GM23338 (cell line): ENCODE measurements around the gene DNAJB6. TPM values are rescaled to one million over a fixed set of nuclear protein-coding genes. Genes with fewer than 3 reads are reported as not detected.

Experiments used
- ATAC-seq: fragments of 200-7000 bp; cut with Tn5 transposase; 3 replicates; pipeline ENCODE4 v1.9.1; 2020
- DNase-seq: peaks from one replicate; pipeline ENCODE4 v3.0.0-alpha.2; 2015; ENCODE audit warnings: low spot score
- H2AFZ ChIP-seq: fragments of 200-600 bp; sonication (generic); 2 replicates; pipeline ENCODE4 v1.8.0; 2016; ENCODE audit warnings: antibody characterized with exemption, mild to moderate bottlenecking, moderate library complexity
- H3F3A ChIP-seq: fragments of 200-600 bp; sonication (generic); replicated peaks from 2 replicates; pipeline ENCODE4 v1.8.0; 2017; ENCODE audit warnings: antibody characterized with exemption, mixed run types, low read depth
- H3K27ac ChIP-seq: fragments of 200-600 bp; sonication (generic); 2 replicates; pipeline ENCODE4 v1.6.1; 2016; ENCODE audit warnings: low read depth
- H3K27me3 ChIP-seq: fragments of 200-600 bp; sonication (generic); 2 replicates; pipeline ENCODE4 v1.8.0; 2016; ENCODE audit warnings: mild to moderate bottlenecking, mixed run types, moderate library complexity; ENCODE audit not compliant: insufficient read depth
- H3K36me3 ChIP-seq: fragments of 200-600 bp; sonication (generic); 2 replicates; pipeline ENCODE4 v1.8.0; 2016; ENCODE audit warnings: mild to moderate bottlenecking; ENCODE audit not compliant: insufficient read depth
- H3K4me1 ChIP-seq: fragments of 200-600 bp; sonication (generic); 2 replicates; pipeline ENCODE4 v1.8.0; 2016; ENCODE audit warnings: mild to moderate bottlenecking, moderate library complexity; ENCODE audit not compliant: insufficient read depth
- H3K4me2 ChIP-seq: fragments of 200-600 bp; sonication (generic); 2 replicates; pipeline ENCODE4 v1.7.1; 2017; ENCODE audit warnings: mixed run types
- H3K4me3 ChIP-seq: fragments of 200-600 bp; sonication (generic); 2 replicates; pipeline ENCODE4 v1.6.1; 2016; ENCODE audit warnings: mixed run types
- H3K79me2 ChIP-seq: fragments of 200-600 bp; sonication (generic); replicated peaks from 2 replicates; pipeline ENCODE4 v1.8.0; 2017; ENCODE audit warnings: mild to moderate bottlenecking; ENCODE audit not compliant: insufficient read depth
- H3K9me2 ChIP-seq: fragments of 200-600 bp; sonication (generic); 2 replicates; pipeline ENCODE4 v1.8.0; 2017; ENCODE audit not compliant: insufficient read depth
- H4K20me1 ChIP-seq: fragments of 200-600 bp; sonication (generic); replicated peaks from 2 replicates; pipeline ENCODE4 v1.8.0; 2017; ENCODE audit warnings: mild to moderate bottlenecking; ENCODE audit not compliant: insufficient read depth
- H3K27ac Mint-ChIP-seq: 2 replicates; pipeline ENCODE4 v1.8.0; 2020; ENCODE audit warnings: inconsistent platforms, mild to moderate bottlenecking, moderate library complexity, mixed read lengths
- H3K27me3 Mint-ChIP-seq: 3 replicates; pipeline ENCODE4 v1.8.0; 2022; ENCODE audit warnings: low read depth, mild to moderate bottlenecking, moderate library complexity, mixed read lengths, inconsistent platforms; ENCODE audit not compliant: insufficient read depth, poor library complexity
- H3K36me3 Mint-ChIP-seq: 3 replicates; pipeline ENCODE4 v1.8.0; 2021; ENCODE audit warnings: low read depth, mild to moderate bottlenecking, inconsistent platforms, moderate library complexity, mixed read lengths
- H3K4me1 Mint-ChIP-seq: 3 replicates; pipeline ENCODE4 v1.8.0; 2020; ENCODE audit warnings: mild to moderate bottlenecking, inconsistent platforms, mixed read lengths
- H3K4me3 Mint-ChIP-seq: 3 replicates; pipeline ENCODE4 v1.8.0; 2021; ENCODE audit warnings: moderate library complexity, mild to moderate bottlenecking, inconsistent platforms, mixed read lengths
- H3K9me3 Mint-ChIP-seq: 3 replicates; pipeline ENCODE4 v1.8.0; 2020; ENCODE audit warnings: moderate library complexity, mild to moderate bottlenecking, inconsistent platforms, mixed read lengths
- CREB1 ChIP-seq: fragments of 250-450 bp; sonication (Bioruptor Pico); IDR thresholded peaks from 2 replicates; pipeline ENCODE4 v1.5.0; 2020; ENCODE audit warnings: low read depth, mild to moderate bottlenecking, moderate library complexity
- EZH2phosphoT487 ChIP-seq: fragments of 200-600 bp; sonication (generic); IDR thresholded peaks from one replicate; pipeline ENCODE4 v1.8.1; 2018; ENCODE audit warnings: antibody characterized with exemption; ENCODE audit not compliant: unreplicated experiment
- POLR2AphosphoS5 ChIP-seq: IDR thresholded peaks from 2 replicates; pipeline ENCODE4 v1.6.1; 2016; ENCODE audit warnings: antibody characterized with exemption, low read depth
- polyA plus RNA-seq: library from polyadenylated mRNA; unstranded; fragments of >200 nt; fragmentation: Nextera tagmentation; extraction: Ambion mirVana; gene quantifications from 2 replicates; pipeline ENCODE4 v1.2.1, GENCODE V29; 2016
- total RNA-seq: library from RNA; depleted of rRNA; stranded (reverse); fragments of >200 nt; shearing (Covaris generic); gene quantifications from 2 replicates; pipeline ENCODE4 v1.2.3, GENCODE V29; 2014; rRNA removed
- TF ChIP-seq, protein P1 (sequence below): IDR thresholded peaks from 2 replicates; pipeline ENCODE4 v1.6.1; 2016; ENCODE audit warnings: antibody characterized with exemption

DNAJB6 gene
- total and polyA plus RNA-seq, 2 experiments from 2014 or later: 308 to 322 TPM

DNA sequence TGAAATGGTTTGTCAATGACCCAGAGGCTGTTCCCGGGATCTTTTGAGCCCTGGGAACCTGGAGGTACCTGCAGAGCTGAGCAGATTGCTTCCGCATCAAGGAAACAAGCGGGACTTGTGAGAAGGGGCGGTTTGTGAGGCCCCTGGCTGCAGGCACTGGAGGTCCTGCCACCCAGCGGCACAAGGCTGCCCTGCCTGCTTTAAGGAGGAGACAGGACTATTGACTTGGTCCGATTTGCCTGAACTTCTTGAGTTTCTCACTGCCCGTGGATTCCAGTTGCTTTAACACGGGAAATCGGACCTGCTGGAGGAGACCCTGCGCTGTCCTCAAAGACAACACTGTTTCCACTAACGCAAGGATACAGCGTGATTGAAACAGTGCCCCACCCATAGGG lies 130.1 kb downstream of the DNAJB6 start:
- ATAC-seq: no peak
- peaks cover 21% of the 10 kb centered on the region for H3K27me3 Mint-ChIP-seq
- Histone ChIP-seq H3K4me3 (no peak overlapping the region), H3K4me1 (no peaks in the 10 kb centered on the region), H3K36me3 (no peaks in the 10 kb centered on the region), H3K9me2 (no peaks in the 10 kb centered on the region), H3K27ac (no peak overlapping the region), H3K27me3 (no peaks in the 10 kb centered on the region), H3F3A (no peaks in the 10 kb centered on the region), H3K4me2 (no peak overlapping the region), H3K79me2 (no peaks in the 10 kb centered on the region), H4K20me1 (no peaks in the 10 kb centered on the region), H2AFZ (no peak overlapping the region)
- H3K4me3 Mint-ChIP-seq: no peak overlapping the region
- no peak overlapping the region for H3K27ac Mint-ChIP-seq
- H3K4me1 Mint-ChIP-seq: no peaks in the 10 kb centered on the region
- TF ChIP-seq EZH2phosphoT487: no peak
- TF ChIP-seq, protein P1, sequence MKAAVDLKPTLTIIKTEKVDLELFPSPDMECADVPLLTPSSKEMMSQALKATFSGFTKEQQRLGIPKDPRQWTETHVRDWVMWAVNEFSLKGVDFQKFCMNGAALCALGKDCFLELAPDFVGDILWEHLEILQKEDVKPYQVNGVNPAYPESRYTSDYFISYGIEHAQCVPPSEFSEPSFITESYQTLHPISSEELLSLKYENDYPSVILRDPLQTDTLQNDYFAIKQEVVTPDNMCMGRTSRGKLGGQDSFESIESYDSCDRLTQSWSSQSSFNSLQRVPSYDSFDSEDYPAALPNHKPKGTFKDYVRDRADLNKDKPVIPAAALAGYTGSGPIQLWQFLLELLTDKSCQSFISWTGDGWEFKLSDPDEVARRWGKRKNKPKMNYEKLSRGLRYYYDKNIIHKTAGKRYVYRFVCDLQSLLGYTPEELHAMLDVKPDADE: no peak
- no peak for TF ChIP-seq CREB1
- no peak for TF ChIP-seq POLR2AphosphoS5
- H3K36me3 Mint-ChIP-seq: peaks cover 43% of the 10 kb centered on the region
- peaks cover 75% of the 10 kb centered on the region for H3K9me3 Mint-ChIP-seq
- DNase-seq: no peak

Other genes with a start within 250 kb of the DNAJB6 start
- 76.2 and 76.9 TPM in 2 replicates for gene UBE3C, start 198.1 kb upstream of the DNAJB6 start, total RNA-seq
- gene UBE3C, start 198.1 kb upstream of the DNAJB6 start, polyA plus RNA-seq: 13.6 and 16.8 TPM in 2 replicates